OCI-LY3 (cell line): ENCODE data around the gene LGMN.

Experiments
- EZH2phosphoT487 ChIP-seq: fragments of 200-600 bp; shearing (Covaris generic); IDR thresholded peaks from 2 replicates; pipeline ENCODE4 v1.6.1; 2018; ENCODE audit warnings: antibody characterized with exemption, mixed run types, low read depth
- TF ChIP-seq, protein P1 (sequence below): fragments of 200-600, 300-600 bp; sonication (generic); IDR thresholded peaks from 2 replicates; pipeline ENCODE4 v1.5.1; 2014; ENCODE audit warnings: antibody characterized with exemption, low read length, low read depth

DNA sequence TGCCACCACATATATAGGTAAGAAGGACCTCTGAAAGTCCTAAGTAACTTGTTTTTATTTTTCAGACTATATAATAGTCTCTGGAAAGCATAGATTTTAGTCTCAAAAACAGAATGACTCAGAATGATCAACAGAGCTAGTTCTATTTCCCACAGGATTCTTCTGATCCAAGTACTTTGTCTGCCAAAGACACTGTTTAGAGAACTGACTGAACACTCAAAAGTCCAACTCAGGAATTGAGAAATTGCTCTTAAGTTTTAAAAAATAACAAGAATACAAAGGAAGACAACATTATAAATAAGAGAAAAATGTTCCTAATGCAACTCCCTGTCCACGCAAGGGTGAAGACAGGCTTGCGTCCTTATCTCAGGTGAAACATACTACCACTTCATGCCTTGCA is 29.0 kb downstream of the LGMN start:
- TF ChIP-seq, protein P1, sequence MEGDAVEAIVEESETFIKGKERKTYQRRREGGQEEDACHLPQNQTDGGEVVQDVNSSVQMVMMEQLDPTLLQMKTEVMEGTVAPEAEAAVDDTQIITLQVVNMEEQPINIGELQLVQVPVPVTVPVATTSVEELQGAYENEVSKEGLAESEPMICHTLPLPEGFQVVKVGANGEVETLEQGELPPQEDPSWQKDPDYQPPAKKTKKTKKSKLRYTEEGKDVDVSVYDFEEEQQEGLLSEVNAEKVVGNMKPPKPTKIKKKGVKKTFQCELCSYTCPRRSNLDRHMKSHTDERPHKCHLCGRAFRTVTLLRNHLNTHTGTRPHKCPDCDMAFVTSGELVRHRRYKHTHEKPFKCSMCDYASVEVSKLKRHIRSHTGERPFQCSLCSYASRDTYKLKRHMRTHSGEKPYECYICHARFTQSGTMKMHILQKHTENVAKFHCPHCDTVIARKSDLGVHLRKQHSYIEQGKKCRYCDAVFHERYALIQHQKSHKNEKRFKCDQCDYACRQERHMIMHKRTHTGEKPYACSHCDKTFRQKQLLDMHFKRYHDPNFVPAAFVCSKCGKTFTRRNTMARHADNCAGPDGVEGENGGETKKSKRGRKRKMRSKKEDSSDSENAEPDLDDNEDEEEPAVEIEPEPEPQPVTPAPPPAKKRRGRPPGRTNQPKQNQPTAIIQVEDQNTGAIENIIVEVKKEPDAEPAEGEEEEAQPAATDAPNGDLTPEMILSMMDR: no peak
- no peak for TF ChIP-seq EZH2phosphoT487
